ENCODE data around the gene CEP112. TPM values are rescaled to one million over a fixed set of nuclear protein-coding genes. Genes with fewer than 3 reads are reported as not detected.

The CEP112 gene
- total and polyA plus RNA-seq, 2 of the 13 experiments (the other 11 are each of a cell fraction or from before 2014, with no cell fraction given): 1.2 to 3.4 TPM

- TF ChIP-seq JUNB (CRISPR knock-in tag; IDR thresholded peaks at IDR 0.05; ENCODE audit: borderline replicate concordance) (no peak), AHR (CRISPR knock-in tag; IDR thresholded peaks at IDR 0.05) (no peak), ZNF691 (CRISPR knock-in tag; IDR thresholded peaks at IDR 0.05; ENCODE audit: borderline replicate concordance, low read depth) (no peak), HMG20B (CRISPR knock-in tag; conservative IDR thresholded peaks at IDR 0.05) (peak; percentile 13; the same call in 1 of the 2 replicates), ATF3 (CRISPR knock-in tag; IDR thresholded peaks at IDR 0.05) (0 out of 2 replicates have a peak, but pooled peaks have one; percentile 19), SOX6 (IDR thresholded peaks at IDR 0.05) (no peak), SOX6 (CRISPR knock-in tag; IDR thresholded peaks at IDR 0.05) (peak; percentile 93), FOXK1 (CRISPR knock-in tag; IDR thresholded peaks at IDR 0.05; ENCODE audit: borderline replicate concordance, low read depth) (peak; percentile 14; the same call in 1 of the 2 replicates), ZBTB25 (CRISPR knock-in tag; IDR thresholded peaks at IDR 0.05) (0 out of 2 replicates have a peak, but pooled peaks have one; percentile 18), HNRNPK (IDR thresholded peaks at IDR 0.05; ENCODE audit: low read depth, low read length, poor library complexity, severe bottlenecking) (no peak), SRF (IDR thresholded peaks at IDR 0.05; ENCODE audit: low read depth, low read length) (0 out of 2 replicates have a peak, but pooled peaks have one; percentile 25), MAFK (conservative IDR thresholded peaks at IDR 0.05 in 1 of 2, IDR thresholded peaks at IDR 0.05 in 1 of 2; ENCODE audit: low read length in 2 of 2) (peak; percentile 52 to 58; a peak in 3 of 4 replicates), MED1 (CRISPR knock-in tag; IDR thresholded peaks at IDR 0.05) (0 out of 2 replicates have a peak, but pooled peaks have one; percentile 17), ZNF841 (CRISPR knock-in tag; IDR thresholded peaks at IDR 0.05; ENCODE audit: borderline replicate concordance) (no peak), EP300 (IDR thresholded peaks at IDR 0.05; ENCODE audit: low read depth in 2 of 2, low read length in 2 of 2) (peak in 1 of 2 experiments; percentile 79; a peak in 2 of 4 replicates), EP300 (CRISPR knock-in tag; IDR thresholded peaks at IDR 0.05; ENCODE audit: borderline replicate concordance) (peak; percentile 53; the same call in 1 of the 2 replicates), NCOA2 (CRISPR knock-in tag; IDR thresholded peaks at IDR 0.05) (peak; percentile 54), RAD51 (IDR thresholded peaks at IDR 0.05; ENCODE audit: borderline replicate concordance) (no peak), ZNF124 (CRISPR knock-in tag; IDR thresholded peaks at IDR 0.05) (no peak)
- TF ChIP-seq, protein P1, sequence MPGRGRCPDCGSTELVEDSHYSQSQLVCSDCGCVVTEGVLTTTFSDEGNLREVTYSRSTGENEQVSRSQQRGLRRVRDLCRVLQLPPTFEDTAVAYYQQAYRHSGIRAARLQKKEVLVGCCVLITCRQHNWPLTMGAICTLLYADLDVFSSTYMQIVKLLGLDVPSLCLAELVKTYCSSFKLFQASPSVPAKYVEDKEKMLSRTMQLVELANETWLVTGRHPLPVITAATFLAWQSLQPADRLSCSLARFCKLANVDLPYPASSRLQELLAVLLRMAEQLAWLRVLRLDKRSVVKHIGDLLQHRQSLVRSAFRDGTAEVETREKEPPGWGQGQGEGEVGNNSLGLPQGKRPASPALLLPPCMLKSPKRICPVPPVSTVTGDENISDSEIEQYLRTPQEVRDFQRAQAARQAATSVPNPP (CRISPR knock-in tag; IDR thresholded peaks at IDR 0.05): no peak
- TF ChIP-seq, protein P2, sequence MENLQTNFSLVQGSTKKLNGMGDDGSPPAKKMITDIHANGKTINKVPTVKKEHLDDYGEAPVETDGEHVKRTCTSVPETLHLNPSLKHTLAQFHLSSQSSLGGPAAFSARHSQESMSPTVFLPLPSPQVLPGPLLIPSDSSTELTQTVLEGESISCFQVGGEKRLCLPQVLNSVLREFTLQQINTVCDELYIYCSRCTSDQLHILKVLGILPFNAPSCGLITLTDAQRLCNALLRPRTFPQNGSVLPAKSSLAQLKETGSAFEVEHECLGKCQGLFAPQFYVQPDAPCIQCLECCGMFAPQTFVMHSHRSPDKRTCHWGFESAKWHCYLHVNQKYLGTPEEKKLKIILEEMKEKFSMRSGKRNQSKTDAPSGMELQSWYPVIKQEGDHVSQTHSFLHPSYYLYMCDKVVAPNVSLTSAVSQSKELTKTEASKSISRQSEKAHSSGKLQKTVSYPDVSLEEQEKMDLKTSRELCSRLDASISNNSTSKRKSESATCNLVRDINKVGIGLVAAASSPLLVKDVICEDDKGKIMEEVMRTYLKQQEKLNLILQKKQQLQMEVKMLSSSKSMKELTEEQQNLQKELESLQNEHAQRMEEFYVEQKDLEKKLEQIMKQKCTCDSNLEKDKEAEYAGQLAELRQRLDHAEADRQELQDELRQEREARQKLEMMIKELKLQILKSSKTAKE (CRISPR knock-in tag; IDR thresholded peaks at IDR 0.05; ENCODE audit: borderline replicate concordance): peak; percentile 25; the same call in 1 of the 2 replicates
- TF ChIP-seq, protein P3, sequence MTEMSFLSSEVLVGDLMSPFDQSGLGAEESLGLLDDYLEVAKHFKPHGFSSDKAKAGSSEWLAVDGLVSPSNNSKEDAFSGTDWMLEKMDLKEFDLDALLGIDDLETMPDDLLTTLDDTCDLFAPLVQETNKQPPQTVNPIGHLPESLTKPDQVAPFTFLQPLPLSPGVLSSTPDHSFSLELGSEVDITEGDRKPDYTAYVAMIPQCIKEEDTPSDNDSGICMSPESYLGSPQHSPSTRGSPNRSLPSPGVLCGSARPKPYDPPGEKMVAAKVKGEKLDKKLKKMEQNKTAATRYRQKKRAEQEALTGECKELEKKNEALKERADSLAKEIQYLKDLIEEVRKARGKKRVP (CRISPR knock-in tag; IDR thresholded peaks at IDR 0.05): peak in 1 of 2 experiments; percentile 41; a peak in 1 of 4 replicates
These were observed 535.3 kb downstream of the CEP112 start (continued) for GRCh38 chr17:65656390-65657250.

Measured in HepG2 (cell line).